A549 (cell line): ENCODE measurements around the gene SORCS2. TPM values are rescaled to one million over a fixed set of nuclear protein-coding genes. Genes with fewer than 3 reads are reported as not detected.

Experiments used
- ATAC-seq, 2 experiments: fragments of 200-7000 bp in 1 of 2; fragments of >200 bp in 1 of 2; cut with Nextera tagmentation in 1 of 2; cut with Tn5 transposase in 1 of 2; 3 replicates each; pipeline versions ENCODE4 v1.8.0 to v1.9.1; 2018 to 2020; ENCODE audit warnings: mild to moderate bottlenecking in 1 of 2, moderate library complexity in 1 of 2
- CTCF ChIA-PET: fragments of 300-600 bp; sonication (Branson Sonifier 250); formaldehyde crosslinking; extraction: SDS; loops from one replicate; lab custom pipeline; 2021; ENCODE audit warnings: antibody characterized with exemption, inconsistent platforms; lab: Yijun Ruan, JAX
- POLR2A ChIA-PET: fragments of 350-600 bp; formaldehyde crosslinking; extraction: SDS; loops from one replicate; lab custom pipeline; 2021; ENCODE audit warnings: antibody characterized with exemption, inconsistent platforms; lab: Yijun Ruan, JAX
- DNase-seq, 2 experiments: peaks; one replicate each; pipeline versions ENCODE4 v3.0.0 to v3.0.0-alpha.2; 2011 to 2016; ENCODE audit warnings: low read depth in 1 of 2, low spot score in 1 of 2
- FAIRE-seq: peaks from 2 replicates; lab custom pipeline; 2011; peaks lifted over from hg19 to GRCh38; lab: Jason Lieb, UNC
- H3K27ac ChIP-seq, 2 experiments: fragments of >200 bp; sonication (Bioruptor Twin); formaldehyde crosslinking; 3 replicates each; pipeline ENCODE4 v1.5.1; 2016 to 2017
- H3K4me1 ChIP-seq: fragments of >200 bp; sonication (Bioruptor Twin); formaldehyde crosslinking; 3 replicates; pipeline ENCODE4 v1.6.1; 2016
- H3K4me2 ChIP-seq: fragments of >200 bp; sonication (Bioruptor Twin); formaldehyde crosslinking; 3 replicates; pipeline ENCODE4 v1.6.1; 2016
- H3K4me3 ChIP-seq: fragments of >200 bp; sonication (Bioruptor Twin); formaldehyde crosslinking; 3 replicates; pipeline ENCODE4 v1.5.1; 2016
- H3K9me3 ChIP-seq: fragments of >200 bp; sonication (Bioruptor Twin); formaldehyde crosslinking; 3 replicates; pipeline ENCODE4 v1.6.1; 2016
- EHMT2 ChIP-seq: fragments of 200-600 bp; sonication (generic); IDR thresholded peaks from 2 replicates; pipeline ENCODE4 v1.6.1; 2016; ENCODE audit warnings: antibody characterized with exemption, low read depth, mild to moderate bottlenecking, moderate library complexity
- FOSL2 ChIP-seq, 2 experiments: fragments of 450-650 bp in 1 of 2; fragments of >200 bp in 1 of 2; sonication (Bioruptor Twin) in 1 of 2; formaldehyde crosslinking; IDR thresholded peaks; 2 replicates each; pipeline versions ENCODE4 v1.5.0 to v1.6.1; 2016 to 2020; ENCODE audit warnings: mild to moderate bottlenecking in 1 of 2, moderate library complexity in 1 of 2
- HOXB13 ChIP-seq: fragments of 250-450 bp; sonication (Bioruptor Pico); IDR thresholded peaks from 2 replicates; pipeline ENCODE4 v1.5.0; 2020; ENCODE audit warnings: low read depth, mild to moderate bottlenecking, moderate library complexity
- KDM5A ChIP-seq: fragments of 200-600 bp; sonication (generic); IDR thresholded peaks from 2 replicates; pipeline ENCODE4 v1.6.1; 2016; ENCODE audit warnings: antibody characterized with exemption, mild to moderate bottlenecking
- MAZ ChIP-seq: fragments of 150-350 bp; IDR thresholded peaks from 2 replicates; pipeline ENCODE4 v1.6.1; 2014; ENCODE audit warnings: antibody characterized with exemption, low read depth, low read length, borderline replicate concordance
- NPAS2 ChIP-seq: fragments of 250-450 bp; sonication (Bioruptor Pico); IDR thresholded peaks from 2 replicates; pipeline ENCODE4 v1.8.0; 2022; ENCODE audit warnings: mild to moderate bottlenecking, moderate library complexity, borderline replicate concordance
- NR3C1 ChIP-seq: fragments of >200 bp; sonication (Bioruptor Twin); formaldehyde crosslinking; IDR thresholded peaks from 3 replicates; pipeline ENCODE4 v1.6.1; 2017
- RAD21 ChIP-seq, 2 experiments: fragments of >200 bp in 1 of 2; sonication (Bioruptor Twin) in 1 of 2; formaldehyde crosslinking in 1 of 2; IDR thresholded peaks in 1 of 2; conservative IDR thresholded peaks in 1 of 2; 2 replicates in 1 of 2; 3 replicates in 1 of 2; pipeline ENCODE4 v1.6.1; 2012 to 2018; ENCODE audit warnings: inconsistent platforms in 1 of 2
- RARB ChIP-seq: fragments of 250-450 bp; sonication (Bioruptor Pico); IDR thresholded peaks from 2 replicates; pipeline ENCODE4 v1.8.0; 2021; ENCODE audit warnings: mild to moderate bottlenecking, moderate library complexity
- RNF2 ChIP-seq: fragments of 200-600 bp; sonication (generic); IDR thresholded peaks from 2 replicates; pipeline ENCODE4 v1.6.1; 2016; ENCODE audit warnings: low read depth, mild to moderate bottlenecking, antibody characterized with exemption, moderate library complexity, borderline replicate concordance
- SREBF2 ChIP-seq: fragments of 450-650 bp; IDR thresholded peaks from 2 replicates; pipeline ENCODE4 v1.6.1; 2014; ENCODE audit warnings: mild to moderate bottlenecking, moderate library complexity
- WGBS: methylation state at CpG from one replicate; pipeline ENCODE4 v1.1.6; 2017; ENCODE audit errors: missing lambda C conversion rate; 5-methylcytosine and 5-hydroxymethylcytosine counted together
- polyA plus RNA-seq, 4 experiments: library from polyadenylated mRNA; depleted of rRNA in 3 of 4; stranded (reverse); fragments of >200 nt; fragmentation: RNase III in 1 of 4; extraction: RNeasy Plus Mini Kit Qiagen cat#74134 plus additional on column Dnase treatment in 1 of 4; gene quantifications; 2 replicates in 3 of 4; 3 replicates in 1 of 4; pipeline ENCODE4 v1.2.3, GENCODE V29; 2011 to 2017
- TF ChIP-seq, protein P1 (sequence below): IDR thresholded peaks from 2 replicates; pipeline ENCODE4 v1.6.1; 2012
- TF ChIP-seq, protein P2 (sequence below): fragments of 250-450 bp; sonication (Bioruptor Pico); IDR thresholded peaks from 2 replicates; pipeline ENCODE4 v1.5.0; 2021; ENCODE audit warnings: mild to moderate bottlenecking, moderate library complexity, borderline replicate concordance
- TF ChIP-seq, protein P3 (sequence below): fragments of 450-650 bp; IDR thresholded peaks from 2 replicates; pipeline ENCODE4 v1.6.1; 2014; ENCODE audit warnings: antibody characterized with exemption
- TF ChIP-seq, protein P4 (sequence below): fragments of 250-450 bp; sonication (Bioruptor Pico); IDR thresholded peaks from 2 replicates; pipeline ENCODE4 v1.5.0; 2020; ENCODE audit warnings: low read depth, mild to moderate bottlenecking, moderate library complexity
- TF ChIP-seq, protein P5 (sequence below): fragments of 150-350 bp; IDR thresholded peaks from 2 replicates; pipeline ENCODE4 v1.6.1; 2014; ENCODE audit warnings: low read depth, mild to moderate bottlenecking, low read length

The SORCS2 gene
- polyA plus RNA-seq, 2 of the 4 experiments (the other 2 are of a cell fraction): 1.4 to 4.6 TPM

DNA sequence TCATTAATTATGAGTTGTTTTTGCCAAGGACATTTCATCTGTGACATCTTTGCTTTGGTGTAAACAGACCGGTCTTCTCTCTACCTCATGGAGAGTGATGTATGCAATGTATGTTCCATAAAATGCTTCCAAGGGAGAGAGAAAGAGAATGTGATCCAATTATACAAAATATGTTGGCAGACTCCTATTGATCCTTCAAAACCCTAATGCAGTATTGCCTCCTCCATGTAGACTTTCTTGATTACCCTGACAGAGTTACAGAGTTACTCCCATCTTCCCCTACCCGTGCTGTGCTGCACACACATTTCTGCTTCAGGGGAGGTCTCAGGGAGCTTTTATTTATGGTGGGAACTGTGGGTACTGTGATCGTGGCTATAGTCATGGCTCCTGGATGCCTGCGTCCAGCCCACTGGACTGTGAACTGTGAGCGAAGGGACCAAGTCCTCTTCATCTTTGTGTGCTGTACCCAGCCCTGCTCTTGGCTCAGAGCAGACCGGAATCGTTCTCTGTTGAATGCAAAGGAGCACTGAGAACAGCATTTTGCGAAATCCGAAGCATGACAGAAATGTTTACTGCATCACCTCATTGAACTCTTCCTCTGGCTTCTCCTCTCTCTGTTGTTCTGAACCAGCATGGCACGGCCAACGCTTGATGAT, 32.7 kb downstream of the SORCS2 start:
- no peak for DNase-seq
- H3K27ac ChIP-seq: no peak overlapping the region
- WGBS: 89% methylated on average over 11 of the region's 11 CpGs
- FAIRE-seq: no peak
- H3K4me1 ChIP-seq: peaks cover 9% of the 10 kb centered on the region; the same call in 2 of the 3 replicates
- TF ChIP-seq FOSL2 (IDR thresholded peaks at IDR 0.05) (no peak), FOSL2 (CRISPR knock-in tag; IDR thresholded peaks at IDR 0.05) (no peak), NPAS2 (no peak), KDM5A (no peak), EHMT2 (no peak)
- TF ChIP-seq, protein P1, sequence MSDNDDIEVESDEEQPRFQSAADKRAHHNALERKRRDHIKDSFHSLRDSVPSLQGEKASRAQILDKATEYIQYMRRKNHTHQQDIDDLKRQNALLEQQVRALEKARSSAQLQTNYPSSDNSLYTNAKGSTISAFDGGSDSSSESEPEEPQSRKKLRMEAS: no peak
- H3K4me2 ChIP-seq: no peak overlapping the region
- POLR2A ChIA-PET: no interaction called here
- ATAC-seq: no peak
- H3K9me3 ChIP-seq: no peaks in the 10 kb centered on the region
- CTCF ChIA-PET: interaction anchor here (1.4 kb wide), 1 partner anchor 71 kb away, joined by 3 read pairs; no protein-coding TSS in a partner anchor
- H3K4me3 ChIP-seq: no peak overlapping the region

DNA sequence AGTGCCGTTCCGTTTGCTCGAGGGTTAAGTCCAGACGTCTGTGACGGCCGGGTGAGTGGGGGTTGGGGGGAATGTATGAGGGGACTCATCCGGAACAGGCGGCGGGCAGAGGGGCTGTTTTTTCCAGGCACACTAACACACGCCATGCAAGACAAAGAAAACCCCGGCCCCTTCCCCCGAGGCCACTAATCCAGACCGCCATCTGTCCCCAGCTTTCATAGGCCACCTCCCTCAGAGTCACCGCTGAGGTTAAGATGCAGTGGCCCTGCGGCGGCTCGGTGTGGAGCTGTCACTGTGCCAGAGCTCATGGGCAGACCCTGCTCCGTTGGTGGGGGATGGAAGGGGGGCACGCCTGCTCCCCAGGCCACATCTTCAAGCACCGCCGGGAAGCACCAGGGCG, 34.1 kb downstream of the SORCS2 start:
- no peak overlapping the region for H3K4me3 ChIP-seq
- TF ChIP-seq, protein P2, sequence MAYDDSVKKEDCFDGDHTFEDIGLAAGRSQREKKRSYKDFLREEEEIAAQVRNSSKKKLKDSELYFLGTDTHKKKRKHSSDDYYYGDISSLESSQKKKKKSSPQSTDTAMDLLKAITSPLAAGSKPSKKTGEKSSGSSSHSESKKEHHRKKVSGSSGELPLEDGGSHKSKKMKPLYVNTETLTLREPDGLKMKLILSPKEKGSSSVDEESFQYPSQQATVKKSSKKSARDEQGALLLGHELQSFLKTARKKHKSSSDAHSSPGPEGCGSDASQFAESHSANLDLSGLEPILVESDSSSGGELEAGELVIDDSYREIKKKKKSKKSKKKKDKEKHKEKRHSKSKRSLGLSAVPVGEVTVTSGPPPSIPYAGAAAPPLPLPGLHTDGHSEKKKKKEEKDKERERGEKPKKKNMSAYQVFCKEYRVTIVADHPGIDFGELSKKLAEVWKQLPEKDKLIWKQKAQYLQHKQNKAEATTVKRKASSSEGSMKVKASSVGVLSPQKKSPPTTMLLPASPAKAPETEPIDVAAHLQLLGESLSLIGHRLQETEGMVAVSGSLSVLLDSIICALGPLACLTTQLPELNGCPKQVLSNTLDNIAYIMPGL: no peak
- TF ChIP-seq RNF2: no peak
- TF ChIP-seq, all 56 proteins: peak for 0
- DNase-seq (no peak), FAIRE-seq (no peak), ATAC-seq (no peak)
- WGBS: 83% methylated on average over 14 of the region's 22 CpGs
- Histone ChIP-seq H3K9me3 (no peaks in the 10 kb centered on the region), H3K27ac (no peak overlapping the region), H3K4me2 (no peak overlapping the region), H3K4me1 (peaks cover 9% of the 10 kb centered on the region; the same call in 2 of the 3 replicates)
- POLR2A ChIA-PET: no interaction called here
- CTCF ChIA-PET: interaction anchor here (0.9 kb wide), 1 partner anchor 38 kb away, joined by 4 read pairs; no protein-coding TSS in a partner anchor

DNA sequence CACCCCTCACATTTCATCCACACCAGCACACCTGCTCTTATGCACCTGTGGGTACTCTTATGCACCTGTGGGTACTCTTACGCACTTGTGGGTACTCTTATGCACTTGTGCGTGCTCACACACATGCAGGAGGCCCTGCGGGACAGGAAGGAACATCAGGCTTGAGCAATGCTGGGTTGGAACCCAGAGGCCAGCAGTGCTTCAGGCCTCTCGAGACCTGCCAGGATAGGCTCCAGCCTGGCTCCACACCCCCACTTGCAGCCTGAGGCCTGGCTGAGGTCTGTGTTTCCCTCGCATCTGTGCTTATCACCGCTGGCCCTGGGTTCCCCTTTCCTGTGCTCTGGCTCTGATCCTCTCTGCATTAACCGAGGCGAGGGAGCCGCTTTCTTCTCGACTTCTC, 34.7 kb downstream of the SORCS2 start:
- Histone ChIP-seq H3K9me3 (no peaks in the 10 kb centered on the region), H3K4me2 (no peak overlapping the region), H3K27ac (no peak overlapping the region), H3K4me3 (no peak overlapping the region), H3K4me1 (peaks cover 9% of the 10 kb centered on the region; the same call in 2 of the 3 replicates)
- ChIA-PET POLR2A (no interaction called here), CTCF (no interaction called here)
- ATAC-seq: no peak
- FAIRE-seq: no peak
- no peak for DNase-seq
- 89% methylated on average over 8 of the region's 10 CpGs for WGBS
- TF ChIP-seq SREBF2 (no peak), RARB (no peak), MAZ (no peak), NR3C1 (no peak), NPAS2 (no peak)

DNA sequence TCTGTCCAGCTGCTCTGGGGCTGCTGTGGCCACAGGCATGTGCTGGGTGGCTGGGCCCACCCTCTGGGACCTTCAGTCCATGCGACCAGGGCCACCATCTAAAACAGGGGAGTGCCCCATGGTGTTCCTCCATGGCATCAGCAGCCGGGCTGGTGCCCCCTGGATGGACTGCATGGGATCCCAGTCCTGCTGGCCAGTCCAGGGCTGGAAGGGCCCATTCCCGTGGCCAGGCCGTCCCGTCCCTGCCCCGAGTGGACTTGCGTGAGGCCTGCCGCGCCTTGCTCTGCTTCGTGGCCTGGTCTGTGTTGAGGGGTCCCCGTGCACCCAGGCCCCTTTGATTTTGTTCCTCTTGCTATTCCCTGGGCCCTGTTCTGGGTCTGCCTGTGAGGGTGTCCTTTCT, 36.4 kb downstream of the SORCS2 start:
- FAIRE-seq: no peak
- no peak for DNase-seq
- Histone ChIP-seq H3K4me3 (no peak overlapping the region), H3K4me1 (peaks cover 3% of the 10 kb centered on the region; the same call in 2 of the 3 replicates), H3K4me2 (no peak overlapping the region), H3K27ac (no peak overlapping the region), H3K9me3 (no peaks in the 10 kb centered on the region)
- TF ChIP-seq, protein P3, sequence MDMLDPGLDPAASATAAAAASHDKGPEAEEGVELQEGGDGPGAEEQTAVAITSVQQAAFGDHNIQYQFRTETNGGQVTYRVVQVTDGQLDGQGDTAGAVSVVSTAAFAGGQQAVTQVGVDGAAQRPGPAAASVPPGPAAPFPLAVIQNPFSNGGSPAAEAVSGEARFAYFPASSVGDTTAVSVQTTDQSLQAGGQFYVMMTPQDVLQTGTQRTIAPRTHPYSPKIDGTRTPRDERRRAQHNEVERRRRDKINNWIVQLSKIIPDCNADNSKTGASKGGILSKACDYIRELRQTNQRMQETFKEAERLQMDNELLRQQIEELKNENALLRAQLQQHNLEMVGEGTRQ: no peak
- TF ChIP-seq, protein P4, sequence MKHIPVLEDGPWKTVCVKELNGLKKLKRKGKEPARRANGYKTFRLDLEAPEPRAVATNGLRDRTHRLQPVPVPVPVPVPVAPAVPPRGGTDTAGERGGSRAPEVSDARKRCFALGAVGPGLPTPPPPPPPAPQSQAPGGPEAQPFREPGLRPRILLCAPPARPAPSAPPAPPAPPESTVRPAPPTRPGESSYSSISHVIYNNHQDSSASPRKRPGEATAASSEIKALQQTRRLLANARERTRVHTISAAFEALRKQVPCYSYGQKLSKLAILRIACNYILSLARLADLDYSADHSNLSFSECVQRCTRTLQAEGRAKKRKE (CRISPR knock-in tag): no peak
- TF ChIP-seq RAD21 (conservative IDR thresholded peaks at IDR 0.05 in 1 of 2, IDR thresholded peaks at IDR 0.05 in 1 of 2) (no peak), MAZ (no peak), HOXB13 (CRISPR knock-in tag) (no peak)
- TF ChIP-seq, protein P5, sequence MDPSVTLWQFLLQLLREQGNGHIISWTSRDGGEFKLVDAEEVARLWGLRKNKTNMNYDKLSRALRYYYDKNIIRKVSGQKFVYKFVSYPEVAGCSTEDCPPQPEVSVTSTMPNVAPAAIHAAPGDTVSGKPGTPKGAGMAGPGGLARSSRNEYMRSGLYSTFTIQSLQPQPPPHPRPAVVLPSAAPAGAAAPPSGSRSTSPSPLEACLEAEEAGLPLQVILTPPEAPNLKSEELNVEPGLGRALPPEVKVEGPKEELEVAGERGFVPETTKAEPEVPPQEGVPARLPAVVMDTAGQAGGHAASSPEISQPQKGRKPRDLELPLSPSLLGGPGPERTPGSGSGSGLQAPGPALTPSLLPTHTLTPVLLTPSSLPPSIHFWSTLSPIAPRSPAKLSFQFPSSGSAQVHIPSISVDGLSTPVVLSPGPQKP: no peak
- CTCF ChIA-PET: no interaction called here
- 78% methylated on average over 7 of the region's 11 CpGs for WGBS
- no peak for ATAC-seq
- POLR2A ChIA-PET: no interaction called here
